Mesenchymal stem cell (in vitro differentiated cells and primary cell): ENCODE data around the gene PSMA7.

Source experiments
- DNase-seq: peaks from one replicate; pipeline ENCODE4 v3.0.0-alpha.2; 2013
- H2AFZ ChIP-seq: one replicate; pipeline ENCODE4 v1.6.1; 2013; ENCODE audit warnings: low read depth, mild to moderate bottlenecking, control low read depth, inconsistent platforms, low read length, moderate library complexity
- H2AK5ac ChIP-seq: 2 replicates; pipeline ENCODE4 v1.6.1; 2013; ENCODE audit warnings: low read length, moderate library complexity, mild to moderate bottlenecking, inconsistent platforms; ENCODE audit not compliant: severe bottlenecking
- H2BK120ac ChIP-seq: one replicate; pipeline ENCODE4 v1.6.1; 2013; ENCODE audit warnings: low read depth, mild to moderate bottlenecking, inconsistent platforms, low read length, moderate library complexity
- H2BK12ac ChIP-seq, 2 experiments: one replicate each; pipeline ENCODE4 v1.6.1; 2013; ENCODE audit warnings: inconsistent platforms in 2 of 2, low read length in 2 of 2, mild to moderate bottlenecking in 2 of 2, moderate library complexity in 2 of 2, control low read depth in 1 of 2
- H2BK15ac ChIP-seq: one replicate; pipeline ENCODE4 v1.6.1; 2013; ENCODE audit warnings: mild to moderate bottlenecking, low read depth, inconsistent platforms; ENCODE audit not compliant: poor library complexity, severe bottlenecking
- H2BK5ac ChIP-seq: 2 replicates; pipeline ENCODE4 v1.6.1; 2013; ENCODE audit warnings: low read depth, mild to moderate bottlenecking, low read length, control low read depth, inconsistent platforms; ENCODE audit not compliant: poor library complexity, severe bottlenecking
- H3K14ac ChIP-seq, 2 experiments: one replicate each; pipeline ENCODE4 v1.6.1; 2013; ENCODE audit warnings: inconsistent platforms in 2 of 2, low read length in 2 of 2, control low read depth in 1 of 2, mild to moderate bottlenecking in 1 of 2, moderate library complexity in 1 of 2
- H3K18ac ChIP-seq, 2 experiments: one replicate each; pipeline ENCODE4 v1.6.1; 2013; ENCODE audit warnings: inconsistent platforms in 2 of 2, low read length in 2 of 2, control low read depth in 1 of 2, low read depth in 1 of 2, mild to moderate bottlenecking in 1 of 2
- H3K23ac ChIP-seq, 2 experiments: one replicate each; pipeline ENCODE4 v1.6.1; 2013; ENCODE audit warnings: inconsistent platforms in 2 of 2, low read length in 2 of 2, mild to moderate bottlenecking in 2 of 2, moderate library complexity in 2 of 2, control low read depth in 1 of 2
- H3K27ac ChIP-seq: 2 replicates; pipeline ENCODE4 v1.5.1; 2013; ENCODE audit warnings: mild to moderate bottlenecking, moderate library complexity, low read length, control low read depth, inconsistent platforms; ENCODE audit not compliant: poor library complexity, severe bottlenecking
- H3K27me3 ChIP-seq, 2 experiments: 2 replicates each; pipeline versions ENCODE4 v1.6.1 to v1.7.0; 2013; ENCODE audit warnings: low read length in 2 of 2, mild to moderate bottlenecking in 2 of 2, moderate library complexity in 2 of 2, control low read depth in 1 of 2, inconsistent platforms in 1 of 2; ENCODE audit not compliant: control insufficient read depth in 1 of 2, insufficient read depth in 1 of 2
- H3K36me3 ChIP-seq, 2 experiments: 2 replicates each; pipeline versions ENCODE4 v1.6.1 to v1.7.0; 2013; ENCODE audit warnings: low read length in 2 of 2, control low read depth in 1 of 2, inconsistent platforms in 1 of 2, low read depth in 1 of 2, mild to moderate bottlenecking in 1 of 2; ENCODE audit not compliant: insufficient read depth in 2 of 2, control insufficient read depth in 1 of 2
- H3K4ac ChIP-seq, 2 experiments: one replicate each; pipeline ENCODE4 v1.6.1; 2013; ENCODE audit warnings: inconsistent platforms in 2 of 2, low read length in 2 of 2, mild to moderate bottlenecking in 2 of 2, moderate library complexity in 2 of 2, control low read depth in 1 of 2, low read depth in 1 of 2
- H3K4me1 ChIP-seq: 2 replicates; pipeline ENCODE4 v1.6.1; 2013; ENCODE audit warnings: low read depth, low read length, control low read depth; ENCODE audit not compliant: control insufficient read depth, insufficient read depth
- H3K4me2 ChIP-seq: 2 replicates; pipeline ENCODE4 v1.6.1; 2013; ENCODE audit warnings: low read length, mild to moderate bottlenecking, inconsistent platforms; ENCODE audit not compliant: poor library complexity, severe bottlenecking
- H3K4me3 ChIP-seq, 2 experiments: 2 replicates each; pipeline versions ENCODE4 v1.5.1 to v1.7.0; 2013; ENCODE audit warnings: low read length in 2 of 2, mild to moderate bottlenecking in 2 of 2, control low read depth in 1 of 2, low read depth in 1 of 2; ENCODE audit not compliant: insufficient read depth in 1 of 2
- H3K79me1 ChIP-seq: replicated peaks from 2 replicates; pipeline ENCODE4 v1.6.1; 2013; ENCODE audit warnings: mild to moderate bottlenecking, control low read depth, low read length, inconsistent platforms; ENCODE audit not compliant: poor library complexity, severe bottlenecking
- H3K9ac ChIP-seq: 2 replicates; pipeline ENCODE4 v1.7.0; 2013; ENCODE audit warnings: mild to moderate bottlenecking, low read length, moderate library complexity
- H3K9me3 ChIP-seq: 2 replicates; pipeline ENCODE4 v1.7.0; 2013; ENCODE audit warnings: mild to moderate bottlenecking, low read length; ENCODE audit not compliant: control insufficient read depth
- H4K8ac ChIP-seq: one replicate; pipeline ENCODE4 v1.6.1; 2013; ENCODE audit warnings: inconsistent platforms, mild to moderate bottlenecking, low read length, moderate library complexity
- H4K91ac ChIP-seq: one replicate; pipeline ENCODE4 v1.6.1; 2013; ENCODE audit warnings: mild to moderate bottlenecking, low read length, inconsistent platforms
- WGBS: methylation state at CpG from one replicate; pipeline ENCODE4 v1.1.7; 2013; ENCODE audit warnings: mixed read lengths; 5-methylcytosine and 5-hydroxymethylcytosine counted together

PSMA7 gene

DNA sequence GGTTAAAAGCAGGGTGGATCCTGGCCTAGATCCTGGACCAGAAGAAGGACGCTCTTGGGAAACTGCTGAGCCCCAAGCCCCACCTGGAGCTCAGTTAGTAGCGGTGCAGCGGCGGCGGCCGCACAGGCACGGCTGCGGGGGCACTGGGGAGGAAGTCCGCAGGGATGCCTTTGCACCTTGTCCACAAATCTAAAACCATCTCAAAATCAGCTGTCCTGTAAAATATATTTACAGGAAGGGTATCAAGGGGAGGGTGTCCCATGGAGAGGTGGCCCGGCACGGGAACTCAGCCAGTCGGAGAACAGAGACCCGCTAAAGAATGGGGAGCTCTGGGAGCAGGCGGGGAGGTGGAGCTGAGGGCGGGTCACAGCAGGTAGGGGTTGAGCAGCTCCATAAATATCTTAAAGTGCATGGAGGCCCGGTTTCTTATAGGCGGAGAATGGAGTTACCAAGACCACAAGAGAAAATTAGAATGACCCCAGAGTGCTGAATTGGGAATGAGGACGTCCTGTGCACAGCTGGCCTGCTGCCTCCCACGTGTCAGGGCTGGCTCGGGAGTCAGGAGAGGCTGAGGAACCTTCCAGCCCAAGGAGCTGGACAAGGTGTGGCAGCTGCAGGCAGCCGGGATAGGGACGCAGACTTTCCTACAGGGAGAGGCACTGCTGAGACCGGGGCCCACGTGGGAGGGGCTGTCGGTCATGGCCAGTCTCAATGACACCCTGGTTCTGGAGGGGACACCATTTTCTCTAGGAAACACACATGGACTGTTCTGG, 47.6 kb upstream of the PSMA7 start:
- Histone ChIP-seq H3K14ac (no peak overlapping the region), H2BK5ac (no peak overlapping the region), H4K91ac (no peak overlapping the region), H3K4me2 (no peak overlapping the region), H2BK120ac (no peak overlapping the region), H3K27me3 (no peaks in the 10 kb centered on the region), H3K18ac (no peak overlapping the region), H2BK12ac (no peak overlapping the region), H3K27ac (no peak overlapping the region), H3K4me3 (peak overlapping the region in 1 of 2 experiments; percentile 1), H2AK5ac (no peak overlapping the region), H3K36me3 (peaks cover 31 to 38% of the 10 kb centered on the region in 2 experiments), H3K9ac (no peak overlapping the region), H2BK15ac (no peak overlapping the region), H3K23ac (no peak overlapping the region), H3K79me1 (peaks cover 36% of the 10 kb centered on the region), H3K4ac (no peak overlapping the region), H4K8ac (no peak overlapping the region), H3K9me3 (no peaks in the 10 kb centered on the region), H2AFZ (no peak overlapping the region), H3K4me1 (peaks cover 8% of the 10 kb centered on the region)
- no peak for DNase-seq
- 89% methylated on average over 23 of the region's 25 CpGs for WGBS

DNA sequence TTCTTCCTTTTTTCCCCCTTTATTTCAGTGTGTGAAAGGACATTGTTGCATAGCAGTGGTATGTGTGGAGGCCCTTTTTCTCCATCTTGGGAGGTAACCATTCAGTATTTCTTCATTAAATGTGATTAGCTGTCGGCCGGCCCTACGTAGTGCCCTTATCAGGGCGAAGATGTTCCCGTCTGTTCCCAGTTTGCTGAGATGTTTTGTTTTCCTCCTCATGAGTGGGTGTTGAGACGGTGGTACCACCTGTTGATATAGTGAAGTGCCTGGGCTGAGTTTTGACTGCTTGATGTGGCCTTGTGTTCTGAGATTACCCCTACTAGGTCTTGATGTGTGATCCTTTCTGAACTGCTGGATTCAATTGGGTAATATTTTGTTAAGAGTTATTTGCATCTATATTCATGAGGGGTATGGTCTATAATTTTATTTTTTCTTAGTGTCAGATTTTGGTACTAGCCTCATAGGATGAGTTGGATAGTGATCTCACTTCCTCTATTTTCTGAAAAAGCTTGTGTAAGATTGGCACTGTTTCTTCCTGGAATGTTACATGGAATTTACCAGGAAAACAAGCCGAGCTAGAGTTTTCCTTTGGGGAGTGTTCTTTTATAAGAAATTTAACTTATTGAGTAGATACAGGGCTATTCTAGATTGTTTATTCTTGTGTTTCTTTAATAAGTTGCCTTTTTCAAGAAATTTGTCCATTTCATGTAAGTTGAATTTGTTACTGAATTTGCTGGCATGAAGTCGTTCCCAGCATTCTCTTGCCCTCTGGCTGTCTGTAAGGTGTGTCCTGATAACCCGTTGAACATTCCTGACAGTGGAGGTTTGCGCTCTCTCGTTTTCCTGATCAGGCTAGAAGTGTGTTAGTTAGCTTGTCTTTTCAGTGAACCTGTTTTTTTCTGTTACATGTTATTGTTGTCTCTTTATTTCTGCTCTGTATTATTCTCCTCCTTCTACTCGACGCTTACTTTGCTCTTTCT, 44.0 kb upstream of the PSMA7 start:
- no peak overlapping the region for H3K4ac ChIP-seq
- H3K4me2 ChIP-seq: no peak overlapping the region
- H2BK12ac ChIP-seq: no peak overlapping the region
- peaks cover 10% of the 10 kb centered on the region for H3K4me1 ChIP-seq
- H3K9ac ChIP-seq: peak overlapping the region; percentile 40
- peaks cover 45% of the 10 kb centered on the region for H3K79me1 ChIP-seq
- peak overlapping the region; percentile 27 for H2AK5ac ChIP-seq
- H3K27me3 ChIP-seq: no peaks in the 10 kb centered on the region
- no peak overlapping the region for H2BK15ac ChIP-seq
- no peak overlapping the region for H3K23ac ChIP-seq
- WGBS: 89% methylated on average over 11 of the region's 13 CpGs
- peak; percentile 8 for DNase-seq
- no peak overlapping the region for H2AFZ ChIP-seq
- no peak overlapping the region for H2BK120ac ChIP-seq
- no peak overlapping the region for H3K27ac ChIP-seq
- H3K9me3 ChIP-seq: no peaks in the 10 kb centered on the region
- no peak overlapping the region for H3K14ac ChIP-seq
- peak overlapping the region in 1 of 2 experiments; percentile 5 for H3K4me3 ChIP-seq
- peaks cover 23 to 27% of the 10 kb centered on the region in 2 experiments for H3K36me3 ChIP-seq
- no peak overlapping the region for H4K91ac ChIP-seq
- H2BK5ac ChIP-seq: no peak overlapping the region
- H3K18ac ChIP-seq: no peak overlapping the region
- no peak overlapping the region for H4K8ac ChIP-seq

GRCh38 chr20:62186096-62186426, 42.9 kb upstream of the PSMA7 start:
- H2BK120ac ChIP-seq: no peak overlapping the region
- peaks cover 16 to 21% of the 10 kb centered on the region in 2 experiments for H3K36me3 ChIP-seq
- H2BK5ac ChIP-seq: no peak overlapping the region
- H3K14ac ChIP-seq: no peak overlapping the region
- 89% methylated on average over 3 of the region's 3 CpGs for WGBS
- H3K27me3 ChIP-seq: no peaks in the 10 kb centered on the region
- H3K4me3 ChIP-seq: no peak overlapping the region
- no peak overlapping the region for H3K4ac ChIP-seq
- H2BK12ac ChIP-seq: no peak overlapping the region
- H3K79me1 ChIP-seq: peaks cover 39% of the 10 kb centered on the region
- no peak for DNase-seq
- no peak overlapping the region for H3K9ac ChIP-seq
- no peak overlapping the region for H3K18ac ChIP-seq
- no peak overlapping the region for H3K27ac ChIP-seq
- no peaks in the 10 kb centered on the region for H3K9me3 ChIP-seq
- H3K4me2 ChIP-seq: no peak overlapping the region
- H2AFZ ChIP-seq: no peak overlapping the region
- no peak overlapping the region for H4K8ac ChIP-seq
- no peak overlapping the region for H2AK5ac ChIP-seq
- H3K4me1 ChIP-seq: peaks cover 10% of the 10 kb centered on the region
- no peak overlapping the region for H3K23ac ChIP-seq
- no peak overlapping the region for H2BK15ac ChIP-seq
- H4K91ac ChIP-seq: no peak overlapping the region
